Stimulated activated CD4-positive, alpha-beta T cell treated with anti-CD3 and anti-CD28 coated beads, Interleukin-15, amount 100 ng/mL, for 24 hours (primary cell): ENCODE measurements around the gene SLPI.

Experiments used
- DNase-seq: peaks from one replicate; pipeline ENCODE4 v3.0.0-alpha.2; 2020

The SLPI gene, protein sequence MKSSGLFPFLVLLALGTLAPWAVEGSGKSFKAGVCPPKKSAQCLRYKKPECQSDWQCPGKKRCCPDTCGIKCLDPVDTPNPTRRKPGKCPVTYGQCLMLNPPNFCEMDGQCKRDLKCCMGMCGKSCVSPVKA

DNA sequence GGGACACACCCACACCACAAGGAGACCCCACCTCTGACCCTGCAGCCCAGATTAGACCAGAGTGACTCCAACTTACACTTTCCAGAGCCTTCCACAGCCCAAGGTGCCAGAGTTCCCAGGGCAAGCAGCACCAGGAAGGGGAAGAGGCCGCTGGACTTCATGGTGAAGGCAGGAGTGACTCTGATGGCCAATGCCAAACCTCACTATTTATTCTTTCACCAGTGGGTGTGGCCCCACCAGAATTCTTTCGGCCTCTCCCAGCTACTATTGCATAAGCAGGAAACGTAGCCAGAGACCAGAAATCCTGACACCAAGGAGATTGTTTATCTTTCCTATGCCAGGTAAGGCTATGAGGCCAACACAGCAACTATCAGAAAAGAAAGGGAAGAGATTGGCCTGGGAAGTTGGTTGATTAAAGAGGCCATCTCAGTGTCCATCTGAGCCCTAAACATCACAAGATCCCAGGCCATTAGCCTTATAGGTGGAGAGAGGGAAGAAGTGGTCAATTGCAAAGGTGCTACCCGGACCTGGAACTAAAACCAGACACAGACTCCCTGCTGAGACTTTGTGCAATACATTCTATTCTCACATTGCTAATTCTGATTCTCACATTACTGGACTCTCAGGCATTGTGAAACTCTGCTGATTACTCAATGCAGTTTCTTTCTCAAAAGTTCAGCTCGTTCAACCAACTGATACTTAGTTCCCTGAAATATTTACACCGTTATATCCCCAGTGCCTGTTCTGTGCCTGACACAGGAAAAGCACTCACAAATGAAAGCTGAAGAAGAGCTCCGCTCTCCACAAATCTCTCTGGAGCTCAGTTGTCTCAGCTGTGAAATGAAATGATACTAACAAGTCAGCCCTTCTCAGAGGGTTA, at the start of gene SLPI:
Gene SLPI, minus strand, starts transcription at position 182 of the 880 bp plus-strand sequence. Its CDS starts 21 bp downstream, at position 161.
- DNase-seq: no peak

DNA sequence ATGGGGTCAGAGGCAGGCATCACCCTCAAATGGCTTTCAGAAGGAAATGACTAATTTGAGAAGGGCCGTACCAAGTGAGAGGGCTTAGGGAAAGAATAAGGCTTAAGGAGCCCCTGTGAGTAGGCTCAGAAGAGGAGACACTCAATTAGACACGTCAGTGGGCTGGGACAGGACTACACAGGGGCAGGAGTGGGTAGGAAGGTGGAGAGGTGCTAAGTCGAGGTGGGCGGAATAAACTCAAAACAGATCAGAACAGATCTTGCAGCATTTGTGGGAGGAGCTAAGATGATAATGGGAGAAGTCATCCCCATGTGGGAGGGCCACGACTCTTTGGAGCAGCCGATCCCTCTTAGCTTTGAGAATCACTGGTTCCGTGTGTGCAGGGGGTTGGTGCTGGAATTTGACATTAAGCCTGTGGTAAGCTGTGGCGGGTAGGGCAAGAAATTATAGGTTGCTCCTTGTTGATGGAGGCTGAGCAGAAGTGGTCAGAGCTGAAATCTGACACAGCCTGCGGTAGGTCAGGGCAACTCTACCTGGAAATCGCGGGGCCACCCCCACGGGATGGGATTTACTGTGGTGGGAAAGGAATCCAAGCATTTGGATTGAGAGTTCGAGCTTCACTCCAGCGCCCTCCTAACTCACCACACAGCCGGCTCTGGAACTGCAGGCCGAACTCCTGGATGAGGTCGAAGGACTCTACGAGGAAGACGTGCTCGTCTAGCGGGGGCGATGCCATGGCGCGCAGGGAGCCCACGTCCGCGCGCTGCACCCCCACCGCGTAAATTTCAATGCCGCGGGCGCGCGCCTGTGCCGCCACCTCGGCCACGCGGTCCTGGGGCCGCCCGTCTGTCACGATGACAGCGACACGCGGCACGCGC, 49.5 kb upstream of the SLPI start:
- no peak for DNase-seq

DNA sequence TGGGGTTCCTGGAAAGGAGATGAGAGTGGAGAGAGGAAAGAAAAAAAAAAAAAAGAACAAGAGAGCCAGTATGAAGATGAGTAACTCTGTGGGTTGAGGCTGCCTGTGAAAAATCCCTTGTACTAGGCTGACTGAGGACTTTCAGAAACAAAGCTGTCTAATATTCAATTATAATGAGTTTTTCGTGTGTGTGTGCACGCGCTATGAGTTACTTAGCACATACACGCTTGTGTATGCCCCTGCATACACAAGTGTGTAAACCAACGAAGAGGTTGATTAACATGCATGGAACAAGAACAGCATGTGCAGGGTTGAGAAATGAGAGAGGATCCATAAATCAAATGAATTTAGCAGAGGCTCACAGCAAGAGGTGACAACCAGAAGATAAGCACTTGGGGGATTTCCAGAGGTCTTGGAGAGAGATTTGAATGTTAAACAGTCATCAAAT, 47.5 kb upstream of the SLPI start:
- DNase-seq: no peak

DNA sequence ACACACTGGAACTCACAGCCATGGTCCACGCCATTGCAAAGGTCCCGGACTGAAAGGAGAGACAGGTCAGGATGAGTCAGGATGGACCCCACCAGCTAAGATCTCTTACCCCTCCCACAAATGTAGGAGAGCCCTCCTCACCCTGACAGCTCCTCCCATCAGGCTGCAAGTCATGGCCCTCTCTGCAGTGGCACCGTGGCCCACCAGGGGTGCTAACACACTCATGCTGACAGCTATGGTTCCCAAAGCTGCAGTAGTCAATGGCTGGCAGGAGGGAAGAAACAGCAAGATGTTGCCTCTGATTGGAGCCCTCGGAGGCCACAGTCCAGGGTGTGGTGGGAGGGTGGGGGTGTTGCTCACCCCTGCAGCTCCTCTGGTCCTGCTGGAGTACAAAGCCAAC, 46.6 kb upstream of the SLPI start:
- DNase-seq: peak; percentile 64

DNA sequence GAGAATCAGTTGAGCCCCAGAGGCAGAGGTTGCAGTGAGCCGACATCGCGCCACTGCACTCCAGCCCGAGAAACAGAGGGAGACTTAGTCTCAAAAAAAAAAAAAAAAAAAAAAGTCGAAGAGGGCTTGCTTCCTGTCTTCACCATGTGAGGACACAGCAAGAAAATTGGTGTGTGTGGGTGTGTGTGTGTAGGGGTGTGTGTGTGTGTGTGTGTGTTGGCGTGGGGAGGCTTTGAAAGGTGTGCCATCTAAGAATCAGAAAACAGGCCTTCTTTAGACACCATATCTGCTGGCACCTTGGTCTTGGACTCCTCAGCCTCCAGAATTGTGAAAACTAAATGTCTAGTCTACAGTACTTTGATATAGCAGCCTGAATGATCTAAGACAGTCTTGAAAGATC, 45.4 kb upstream of the SLPI start:
- DNase-seq: no peak

DNA sequence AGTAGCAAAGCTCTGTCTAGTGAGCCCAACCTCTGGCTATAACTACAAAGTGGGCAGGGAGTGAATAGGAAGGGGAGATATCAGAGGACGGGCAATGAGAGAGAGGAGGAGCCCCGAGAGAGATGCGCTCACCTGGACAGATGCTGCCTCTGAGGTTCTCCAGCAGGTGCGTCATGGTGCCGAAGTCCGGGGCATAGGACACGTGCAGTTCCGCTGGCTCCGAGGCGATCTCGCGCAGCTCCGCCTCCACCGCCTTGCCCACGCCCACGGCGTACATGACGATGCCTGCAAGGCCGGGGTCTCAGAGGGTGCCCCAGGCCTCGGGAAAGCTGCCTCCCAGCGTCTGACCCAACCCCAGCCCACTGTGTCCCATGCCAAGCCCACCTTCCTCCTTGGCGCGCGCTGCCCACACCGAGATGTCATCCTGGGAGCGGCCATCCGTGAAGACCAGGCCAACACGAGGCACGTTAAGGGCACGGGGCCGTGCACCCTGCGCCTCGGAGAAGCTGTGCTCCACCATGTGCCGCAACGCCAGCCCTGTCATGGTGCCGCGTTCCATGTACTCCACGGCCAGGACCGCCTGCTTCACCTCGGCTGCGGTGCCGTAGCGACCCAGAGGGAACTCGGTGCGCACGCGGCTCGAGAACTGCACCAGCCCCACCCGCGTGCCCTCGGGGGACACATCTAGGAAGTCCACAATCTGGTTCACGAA, 43.6 kb upstream of the SLPI start:
- no peak for DNase-seq

DNA sequence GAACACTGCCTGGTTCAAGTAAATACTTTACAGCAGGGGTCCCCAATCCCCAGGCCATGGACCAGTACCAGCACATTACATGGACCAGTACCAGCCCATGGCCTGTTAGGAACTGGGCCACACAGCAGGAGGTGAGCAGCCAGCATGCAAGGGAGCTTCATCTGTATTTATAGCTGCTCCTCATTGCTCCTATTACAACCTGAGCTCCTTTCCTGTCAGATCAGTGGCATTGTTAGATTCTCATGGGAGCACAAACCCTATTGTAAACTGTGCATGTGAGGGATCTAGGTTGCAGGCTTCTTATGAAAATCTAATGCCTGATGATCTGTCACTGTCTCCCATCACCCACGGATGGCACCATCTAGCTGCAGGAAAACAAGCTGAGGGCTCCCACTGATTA, 40.3 kb upstream of the SLPI start:
- DNase-seq: no peak

DNA sequence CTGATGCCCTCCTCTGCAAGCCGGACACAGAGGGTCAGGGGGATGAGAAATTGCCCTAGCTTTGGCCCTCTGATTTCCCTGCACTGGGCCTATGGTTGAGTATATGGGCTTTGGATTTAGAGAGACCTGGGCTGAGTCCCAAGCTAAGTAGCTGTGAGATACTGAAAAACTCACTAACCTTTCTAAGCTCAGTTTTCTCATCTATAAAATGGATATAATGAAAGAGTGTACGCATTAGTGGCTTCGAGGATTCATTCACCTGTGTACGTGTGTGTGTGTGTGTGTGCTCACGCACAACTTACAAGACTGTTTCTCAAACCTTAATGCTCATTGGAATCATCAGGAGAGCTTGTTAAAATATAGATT, 39.6 kb upstream of the SLPI start:
- no peak for DNase-seq

DNA sequence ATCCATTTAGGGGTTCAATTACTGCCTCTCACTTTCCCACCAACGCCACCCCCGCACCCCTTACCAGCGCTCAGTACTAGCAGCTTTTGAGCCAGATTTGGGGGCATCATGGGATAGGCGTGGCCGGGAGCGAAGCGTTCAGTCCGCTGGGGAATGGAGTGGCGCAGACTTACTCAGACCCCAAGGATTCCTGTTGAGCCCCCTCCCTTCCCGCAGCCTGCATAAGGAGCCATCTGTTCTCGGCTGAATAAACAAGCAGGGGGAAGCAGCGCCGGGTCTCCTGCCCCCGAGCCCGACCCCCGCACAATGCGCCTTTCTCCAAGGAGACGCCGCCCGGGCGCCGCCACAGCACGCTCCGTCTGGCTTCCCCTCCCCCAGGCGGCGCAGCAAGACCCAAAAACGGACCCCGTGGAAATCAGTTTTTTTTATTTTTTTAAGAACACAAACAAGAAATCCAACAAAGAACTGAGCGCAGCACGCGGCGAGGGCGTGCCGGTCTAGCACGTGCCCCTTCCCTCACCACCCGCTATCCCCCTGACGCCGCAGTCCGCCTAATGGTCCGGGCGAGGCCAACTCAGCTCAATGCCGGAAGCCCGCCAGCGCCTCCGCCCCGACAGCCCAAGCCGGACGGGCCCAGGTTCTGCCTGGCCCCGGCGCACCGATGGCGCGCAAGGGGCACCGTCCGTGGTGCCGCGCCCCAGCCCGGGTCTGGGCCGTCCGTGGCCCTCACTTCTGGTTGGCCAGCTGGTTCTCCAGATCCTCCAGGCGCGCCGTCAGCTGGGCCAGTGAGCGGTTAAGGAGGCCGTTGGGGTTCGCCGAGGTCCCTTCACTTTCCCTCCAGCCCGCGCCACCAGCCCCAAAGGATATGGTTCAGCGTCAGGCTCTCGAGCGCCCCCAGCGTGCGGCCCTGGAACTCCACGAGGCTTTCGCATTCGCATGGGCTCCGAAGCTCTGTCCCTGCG, 39.0 kb upstream of the SLPI start:
- peak; percentile 91 for DNase-seq

DNA sequence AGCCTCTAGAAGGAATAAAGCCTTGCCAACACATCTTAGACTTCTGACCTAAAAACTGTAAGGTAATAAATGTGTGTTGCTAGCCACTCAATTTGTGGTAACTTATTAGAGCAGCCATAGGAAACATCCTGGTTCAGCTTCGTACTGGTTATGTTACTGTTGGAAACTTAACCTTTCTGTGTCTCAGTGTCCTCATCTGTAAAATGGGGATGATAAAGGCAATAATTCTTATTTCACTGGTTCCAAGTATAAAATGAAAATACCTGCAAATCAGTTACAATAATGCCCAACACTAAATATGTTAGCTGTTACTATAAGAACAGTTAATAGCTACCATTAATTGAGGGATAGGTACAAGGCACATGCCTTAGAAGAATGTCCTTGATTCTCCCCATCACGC, 38.0 kb upstream of the SLPI start:
- no peak for DNase-seq

DNA sequence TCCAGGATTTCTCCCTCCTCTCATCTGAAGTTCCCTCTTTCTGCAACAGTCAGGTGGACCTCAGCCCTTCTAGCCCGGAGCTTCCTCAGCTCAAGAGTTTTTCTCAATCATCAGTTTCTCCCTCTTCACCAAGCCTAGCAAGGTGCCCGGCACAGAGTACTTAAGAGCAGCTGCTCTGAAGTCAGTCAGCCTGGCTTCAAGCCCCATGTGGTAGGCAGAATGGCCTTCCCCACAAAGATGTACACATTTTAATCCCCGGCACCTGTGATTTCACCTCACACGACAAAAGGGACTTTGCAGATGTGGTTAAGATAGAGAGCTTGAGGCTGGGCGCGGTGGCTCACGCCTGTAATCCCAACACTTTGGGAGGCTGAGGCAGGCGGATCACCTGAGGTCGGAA, 37.2 kb upstream of the SLPI start:
- no peak for DNase-seq

DNA sequence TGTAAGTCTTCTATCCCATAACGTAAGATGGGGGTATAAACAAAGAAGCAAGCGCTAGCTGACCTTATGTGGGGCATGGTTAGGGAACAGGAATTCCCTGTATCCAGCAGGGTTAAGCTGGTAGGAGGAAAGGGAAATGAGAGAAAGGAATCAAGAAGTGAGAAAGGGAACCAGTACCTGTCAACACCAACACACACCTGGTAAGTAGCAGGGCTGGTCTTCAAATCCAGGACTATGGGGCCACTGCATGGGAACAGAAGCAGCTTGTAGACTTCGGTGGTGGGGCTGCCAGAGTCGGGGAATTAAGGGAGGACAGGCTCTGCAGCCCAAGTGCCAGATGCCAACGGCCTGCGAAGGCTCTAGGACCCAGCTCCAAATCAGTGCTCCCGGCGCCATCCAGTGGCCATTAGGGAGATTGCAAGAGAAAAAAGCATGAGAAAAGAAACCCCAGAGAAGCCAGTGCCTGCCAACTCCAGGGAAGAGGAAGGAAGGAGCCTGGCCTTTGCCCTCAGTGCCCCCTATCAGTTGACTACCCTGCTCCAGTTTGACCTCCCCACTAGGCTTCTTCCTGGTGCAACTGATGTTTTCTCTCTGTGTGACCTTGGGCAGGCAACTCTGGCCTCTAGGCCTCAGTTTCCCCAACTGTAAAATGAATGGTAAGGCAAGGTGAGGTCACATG, 36.5 kb upstream of the SLPI start:
- DNase-seq: peak; percentile 79

DNA sequence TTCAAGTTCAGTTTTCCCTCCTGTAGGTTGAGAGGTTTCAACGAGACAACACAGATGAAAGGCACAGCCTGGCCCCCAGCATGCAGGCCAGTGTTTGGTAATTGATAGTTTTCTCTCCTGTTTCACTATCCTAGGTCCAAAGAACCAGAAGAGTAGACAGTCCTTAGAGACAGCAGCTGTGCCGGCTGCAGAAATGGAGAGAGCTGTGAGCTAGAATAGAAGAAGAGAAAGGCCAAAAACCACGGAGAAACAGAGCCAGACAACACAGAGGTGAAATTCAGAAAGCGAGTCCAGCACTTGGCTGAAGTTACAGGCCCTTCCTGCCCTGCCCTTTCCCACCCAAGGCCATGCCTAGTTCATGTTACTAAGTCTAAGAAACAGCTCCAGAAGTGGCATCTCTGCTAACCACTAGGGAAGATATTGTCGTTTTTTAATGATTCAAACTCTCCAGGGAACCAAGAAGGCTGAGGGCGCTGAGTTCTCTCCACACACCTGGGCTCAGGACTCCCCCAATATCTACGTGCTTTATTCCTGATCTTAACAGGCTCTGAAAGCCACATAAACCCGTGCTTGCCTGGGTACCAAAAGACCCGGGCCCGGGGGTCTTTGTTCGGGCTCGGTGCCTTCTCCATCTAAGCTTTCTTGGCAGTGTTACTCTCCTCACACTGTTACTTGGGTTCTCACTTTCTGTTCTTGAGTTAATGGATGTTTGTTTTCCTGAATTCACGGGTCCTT, 35.7 kb upstream of the SLPI start:
- DNase-seq: no peak

DNA sequence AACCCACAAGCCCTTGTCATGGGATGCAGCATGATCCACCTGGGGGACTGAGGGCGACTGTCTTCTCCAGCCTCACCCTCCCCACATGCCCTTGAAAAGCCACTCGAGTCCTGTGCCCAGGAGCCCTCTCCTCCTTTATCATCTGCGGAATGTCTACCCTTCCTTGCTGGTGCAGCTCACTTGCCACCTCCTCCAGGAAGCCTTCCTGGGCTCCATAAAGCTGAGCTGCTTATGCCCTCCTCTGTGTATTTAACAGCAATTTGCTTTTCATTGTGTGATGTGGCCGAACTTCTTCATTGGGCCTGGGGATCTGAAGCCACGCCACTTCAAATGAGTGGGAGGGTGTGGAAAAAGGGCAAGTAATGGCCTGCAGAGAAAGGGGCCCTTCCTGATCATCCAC, 34.5 kb upstream of the SLPI start:
- DNase-seq: no peak

DNA sequence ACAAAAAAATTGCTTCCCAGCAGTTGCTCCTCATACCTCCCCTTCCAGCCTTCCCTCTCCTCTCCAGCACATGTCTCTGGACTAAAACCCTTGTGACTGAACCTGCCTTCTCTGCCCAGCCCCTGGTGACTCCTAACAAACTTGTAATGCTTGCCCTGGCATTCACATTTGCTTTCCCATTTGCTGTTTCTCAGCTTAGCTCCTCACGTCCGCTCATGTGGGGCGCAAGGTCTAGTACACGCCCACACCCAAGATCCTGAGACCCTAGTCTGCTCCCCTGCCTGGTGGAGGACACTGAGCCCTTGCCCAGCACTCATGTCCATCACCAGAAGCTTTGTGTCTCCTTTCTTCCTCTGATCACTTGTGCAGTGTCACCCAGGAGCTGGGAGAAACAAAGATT, 34.0 kb upstream of the SLPI start:
- no peak for DNase-seq

DNA sequence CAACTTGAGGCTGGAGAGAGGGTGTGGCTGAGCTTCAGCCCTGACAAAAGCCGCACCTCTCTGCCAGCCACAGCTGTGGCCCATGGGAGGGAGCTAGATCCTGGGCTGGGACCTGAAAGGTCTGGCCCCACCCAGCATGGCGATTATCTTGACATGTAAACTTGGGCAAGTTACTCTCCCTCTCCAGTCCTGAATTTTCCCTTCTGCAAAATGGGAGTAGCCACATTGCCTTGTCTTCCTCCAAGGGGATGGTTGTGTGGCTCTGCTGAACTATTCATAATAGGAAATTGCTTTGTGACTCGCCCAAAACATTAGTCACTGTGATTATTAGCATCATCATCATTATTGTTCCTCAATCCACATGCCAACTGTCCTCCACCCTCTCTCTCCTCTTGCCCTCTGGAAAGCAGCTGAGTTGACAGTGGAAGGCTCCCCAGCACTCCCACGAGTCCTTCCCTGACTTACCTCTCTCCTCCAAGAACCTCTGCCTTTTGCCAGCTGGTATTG, 29.2 kb upstream of the SLPI start:
- no peak for DNase-seq

DNA sequence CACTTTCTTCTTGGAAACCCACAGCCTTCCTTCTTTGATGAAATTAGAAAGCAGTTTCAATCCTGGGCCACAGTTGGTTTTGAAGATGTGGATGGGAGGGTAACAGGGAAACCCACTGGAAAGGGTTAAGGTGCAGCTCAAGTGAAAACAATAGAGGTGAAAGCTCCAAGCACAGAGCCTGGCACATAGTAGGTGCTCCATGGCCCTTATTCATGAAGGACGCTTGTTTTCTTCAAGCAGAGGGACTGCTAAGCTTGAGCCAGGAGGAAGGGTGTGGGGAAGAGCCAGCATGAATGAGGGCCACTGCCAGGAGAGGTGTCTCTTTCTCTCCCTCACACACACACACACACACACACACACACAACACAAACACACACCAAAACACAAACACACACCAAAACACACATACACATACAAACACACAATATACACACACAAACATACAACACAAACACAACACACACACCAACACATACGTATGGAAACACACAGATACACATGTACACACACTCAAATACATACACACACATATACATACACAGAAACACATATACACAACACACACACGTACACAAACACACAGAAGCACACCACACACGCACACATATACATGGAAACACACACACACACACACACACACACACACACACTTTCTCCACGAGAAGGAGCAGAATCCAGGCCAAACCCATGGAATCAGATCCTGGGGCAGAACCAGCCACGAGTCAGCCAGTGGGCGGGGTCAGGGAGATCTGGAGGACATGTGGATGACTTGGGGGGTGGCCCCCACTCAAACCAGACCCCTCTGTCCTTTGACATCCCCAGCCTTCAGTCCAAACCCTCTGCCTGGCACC, 28.6 kb upstream of the SLPI start:
- no peak for DNase-seq

DNA sequence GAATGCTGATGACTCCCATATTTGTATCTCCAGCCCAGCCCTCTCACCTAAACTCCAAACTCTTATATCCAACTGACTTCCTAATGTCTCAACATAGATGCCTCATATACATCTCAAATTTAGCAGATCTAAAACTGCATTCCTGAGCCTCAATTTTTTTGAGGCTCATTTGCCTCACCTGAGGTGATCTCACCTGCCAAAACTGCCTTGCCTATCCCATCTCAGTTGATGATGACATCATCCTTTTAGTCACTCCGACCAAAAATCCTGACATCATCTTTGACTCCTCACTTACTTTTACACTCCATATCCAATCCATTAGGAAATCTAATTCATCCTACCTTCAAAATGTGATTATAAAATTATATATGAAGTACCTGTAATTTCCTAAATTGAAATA, 25.6 kb upstream of the SLPI start:
- DNase-seq: no peak

DNA sequence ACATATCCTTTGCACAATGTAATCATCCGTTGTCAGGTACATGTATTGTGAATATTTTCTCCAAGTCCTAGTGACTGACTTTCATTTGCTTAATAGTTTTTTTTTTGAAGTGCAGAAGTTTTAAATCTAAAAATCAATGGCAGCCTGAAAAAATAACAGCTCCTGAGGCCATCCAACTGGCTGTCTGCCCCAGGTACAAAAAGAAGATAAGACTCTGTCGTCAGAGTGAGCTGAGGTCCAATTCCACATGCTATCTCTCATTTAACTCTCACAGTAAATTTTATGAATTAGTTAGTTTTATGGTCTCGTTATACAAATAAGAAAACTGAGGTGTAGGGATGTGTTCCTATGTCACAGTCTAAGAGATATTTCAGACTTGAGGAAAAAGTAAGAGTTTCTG, 21.0 kb upstream of the SLPI start:
- DNase-seq: no peak
